ENCODE results near the gene LUZP2.

GRCh38 chr11:24622262-24622661, 125.4 kb downstream of the LUZP2 start:
- TF ChIP-seq CTCF (IDR thresholded peaks at IDR 0.05) (no peak), POLR2AphosphoS5 (IDR thresholded peaks at IDR 0.05) (no peak), POLR2A (IDR thresholded peaks at IDR 0.05) (no peak)
